Measurements from ENCODE around the gene ACOT11.
"Not testable (repeated sequence)": the region's sequence is repeated elsewhere in the genome, so short reads cannot be mapped to it uniquely, and the experiment has no call there.

ACOT11 gene

DNA sequence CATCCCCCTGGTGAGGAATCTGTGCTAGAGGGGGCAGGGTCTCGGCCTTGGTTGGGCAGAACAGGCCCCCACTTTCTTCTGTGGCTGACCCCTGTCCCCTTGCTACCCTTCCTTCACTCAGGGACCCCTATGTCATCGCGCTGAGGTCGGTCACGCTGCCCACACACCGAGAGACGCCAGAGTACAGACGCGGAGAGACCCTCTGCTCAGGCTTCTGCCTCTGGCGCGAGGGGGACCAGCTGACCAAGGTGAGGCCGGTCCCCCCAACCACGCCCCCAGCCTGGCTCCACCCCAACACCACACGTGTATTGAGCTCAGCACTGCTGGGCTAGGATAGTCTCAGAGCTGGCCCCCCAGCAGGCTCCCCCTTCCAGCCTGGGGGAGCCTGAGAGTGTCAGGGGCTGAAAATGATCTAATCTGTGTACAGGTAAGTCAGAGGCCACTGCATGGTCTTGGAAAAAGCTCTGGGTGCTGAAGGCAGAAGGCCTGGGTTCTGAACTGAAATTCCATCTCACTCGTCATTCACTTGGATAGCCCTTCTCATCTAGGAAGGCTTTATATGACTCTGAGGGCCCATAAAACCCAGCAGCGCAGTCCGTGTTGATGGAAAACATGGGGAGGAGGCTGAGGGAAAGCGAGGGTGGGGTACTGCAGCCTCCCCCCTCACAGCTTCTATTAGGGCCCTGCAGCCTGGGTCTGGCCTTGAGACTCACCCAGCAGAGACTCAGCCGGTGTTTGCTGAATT, 60.0 kb downstream of the ACOT11 start:
- no peak for DNase-seq (ENCODE audit: low read depth in 2 of 2, low spot score in 1 of 2)

DNA sequence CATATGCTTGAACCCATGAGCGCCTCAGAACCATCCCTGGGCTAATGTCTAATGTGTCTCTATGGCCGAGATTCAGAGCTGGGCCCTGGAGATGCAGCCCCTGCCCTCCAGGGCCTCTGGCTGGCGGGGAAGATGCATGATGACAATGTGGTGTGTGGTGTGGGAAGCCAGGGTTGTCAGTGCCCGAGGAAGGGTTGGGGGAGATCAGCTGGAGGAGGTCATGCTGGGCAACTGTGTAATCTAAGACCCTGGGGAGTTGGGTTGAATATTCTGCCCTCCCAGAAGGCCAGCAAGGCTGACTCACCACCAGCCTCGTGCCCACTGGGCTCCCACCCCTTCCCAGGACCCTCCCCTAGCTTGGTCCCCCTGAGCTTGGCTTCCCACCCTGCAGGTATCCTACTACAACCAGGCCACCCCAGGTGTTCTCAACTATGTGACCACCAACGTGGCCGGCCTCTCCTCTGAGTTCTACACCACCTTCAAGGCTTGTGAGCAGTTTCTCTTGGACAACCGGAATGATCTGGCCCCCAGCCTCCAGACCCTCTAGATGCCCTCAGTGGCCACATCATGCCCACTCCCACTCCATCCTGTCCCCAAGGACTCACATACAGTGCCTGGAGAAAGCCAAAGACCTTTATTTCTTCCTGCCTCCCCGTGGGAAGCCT, 60.7 kb downstream of the ACOT11 start:
- DNase-seq (ENCODE audit: low read depth in 2 of 2, low spot score in 1 of 2): no peak

DNA sequence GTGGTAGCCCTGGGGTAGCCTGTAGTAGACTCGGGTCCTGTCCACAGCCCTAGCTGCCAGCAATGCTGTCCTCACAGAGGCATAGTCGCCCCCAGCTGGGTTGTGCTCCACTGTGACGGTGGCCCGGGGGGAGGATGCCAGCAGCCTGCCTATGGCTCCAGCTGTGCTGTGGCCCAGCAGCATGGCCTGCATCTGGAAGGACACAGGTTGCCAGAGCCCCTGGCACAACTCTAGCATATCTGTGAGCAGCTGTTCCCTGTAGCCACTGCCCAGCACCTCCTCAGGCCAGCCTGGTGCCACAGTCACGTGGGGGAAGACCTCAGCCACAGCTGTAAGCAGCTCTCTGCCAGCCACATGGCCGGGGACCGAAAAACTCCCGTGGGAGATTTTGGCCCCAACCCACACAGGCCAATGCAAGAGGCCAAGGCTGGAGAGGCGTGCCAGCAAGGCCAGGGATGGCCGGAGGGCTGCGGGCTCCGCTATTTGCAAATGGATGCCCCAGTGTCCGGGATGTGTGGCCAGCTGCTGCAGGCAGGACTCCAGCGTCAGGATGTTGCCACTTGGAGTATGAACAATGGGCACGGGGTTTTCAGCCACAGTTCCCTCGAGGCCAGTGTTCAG, 61.4 kb downstream of the ACOT11 start:
- DNase-seq (ENCODE audit: low read depth in 2 of 2, low spot score in 1 of 2): no peak

DNA sequence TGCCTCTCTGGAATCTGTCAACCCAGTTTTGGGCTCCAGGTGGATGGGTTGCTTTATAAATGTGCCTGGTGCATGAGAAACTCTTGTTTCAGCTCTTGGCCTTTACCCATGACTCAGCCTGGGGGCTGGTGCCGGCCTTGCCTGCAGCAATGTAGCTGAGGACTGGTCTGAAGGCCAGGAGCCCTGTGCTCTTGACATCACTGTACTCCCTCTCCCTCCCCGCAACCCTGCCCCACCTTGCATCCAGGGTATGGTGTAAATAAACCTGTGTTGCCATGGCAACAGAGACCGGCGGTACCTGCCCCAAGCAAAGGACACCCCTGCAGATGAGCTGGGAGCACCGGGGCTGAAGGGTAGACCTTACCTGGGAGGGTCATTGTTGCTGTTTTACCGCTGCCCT, 62.0 kb downstream of the ACOT11 start:
- DNase-seq (ENCODE audit: low read depth in 2 of 2, low spot score in 1 of 2): no peak

DNA sequence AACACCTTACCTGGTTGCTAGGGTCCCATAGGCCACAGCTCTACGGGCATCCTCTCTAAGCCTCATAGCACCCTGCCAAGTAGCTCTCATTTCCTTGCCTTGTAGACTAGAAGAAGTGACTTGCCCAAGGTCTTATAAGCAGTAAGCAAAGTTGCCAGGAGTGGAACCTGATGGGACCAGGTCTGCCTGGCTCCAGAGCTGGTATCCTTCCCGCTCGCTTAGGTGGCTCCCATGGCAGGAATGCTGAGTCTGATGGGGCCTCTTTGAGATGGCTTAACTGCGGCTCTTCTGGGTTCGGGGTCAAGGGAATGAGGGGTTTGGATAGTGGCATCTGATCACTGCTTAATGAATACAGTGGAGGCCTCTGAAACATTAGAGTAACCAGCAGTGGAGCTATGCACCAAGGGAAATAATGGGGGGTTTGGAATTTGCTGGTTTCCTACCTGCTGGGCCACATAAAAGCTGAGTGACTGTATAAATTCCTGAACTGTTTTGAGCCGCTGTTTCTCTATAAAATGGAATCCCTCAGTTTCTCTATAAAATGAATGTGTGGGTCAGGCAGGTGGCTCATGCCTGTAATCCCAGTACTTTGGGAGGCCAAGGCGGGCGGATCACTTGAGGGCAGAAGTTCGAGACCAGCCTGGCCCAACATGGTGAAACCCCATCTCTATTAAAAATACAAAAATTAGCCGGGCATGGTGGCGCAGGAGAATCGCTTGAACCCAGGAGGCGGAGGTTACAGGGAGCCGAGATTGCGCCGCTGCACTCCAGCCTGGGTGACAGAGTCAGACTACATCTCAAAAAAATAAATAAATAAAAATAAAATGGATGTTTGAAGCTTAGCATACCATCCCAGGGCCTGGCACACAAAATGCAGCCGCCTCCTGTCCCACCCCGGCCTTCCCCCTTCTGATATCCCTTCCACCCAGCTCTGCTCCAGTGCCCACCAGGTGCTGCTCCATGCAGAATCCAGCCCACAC, 62.9 kb downstream of the ACOT11 start:
- DNase-seq (ENCODE audit: low read depth in 2 of 2, low spot score in 1 of 2): no peak

DNA sequence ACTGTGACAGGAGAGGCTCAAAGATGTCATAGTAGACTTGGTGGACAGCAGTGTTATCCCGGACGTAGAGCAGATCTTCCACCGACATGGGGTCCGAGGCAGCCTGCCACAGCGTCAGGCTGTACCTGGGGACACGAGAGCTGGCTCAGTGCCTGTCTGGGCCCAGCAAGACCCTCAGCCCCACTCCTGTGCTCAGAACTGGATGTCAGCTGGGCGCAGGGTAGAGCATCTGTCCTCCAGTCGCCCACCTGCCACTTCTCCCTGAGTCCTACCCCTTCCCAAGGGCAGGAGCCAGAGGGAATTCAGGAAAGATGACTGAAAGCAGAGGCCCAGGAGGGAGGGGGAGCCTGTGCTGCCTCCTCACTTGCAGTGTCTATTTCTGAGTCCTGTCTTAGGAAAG, 63.6 kb downstream of the ACOT11 start:
- no peak for DNase-seq (ENCODE audit: low read depth in 2 of 2, low spot score in 1 of 2)

DNA sequence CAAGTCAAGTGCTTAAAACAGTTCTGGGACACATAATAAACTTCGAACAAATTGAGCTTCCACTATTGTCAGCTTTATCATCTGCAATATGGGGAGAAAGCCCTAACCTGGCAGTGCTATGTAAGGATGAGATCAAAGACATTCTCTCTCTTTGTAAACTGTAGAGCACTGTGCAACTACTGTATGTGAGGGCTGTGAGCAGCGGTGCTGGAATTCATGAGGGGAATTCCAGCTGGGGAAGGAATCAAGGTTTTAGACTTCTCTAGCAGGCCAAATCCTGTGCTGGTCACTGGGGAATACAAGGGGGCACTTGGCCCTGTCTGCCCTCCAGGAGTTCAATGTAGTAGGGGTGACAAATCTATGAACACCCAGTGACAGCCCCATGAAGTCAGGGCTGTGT, 66.0 kb downstream of the ACOT11 start:
- DNase-seq (ENCODE audit: low read depth in 2 of 2, low spot score in 1 of 2): no peak

DNA sequence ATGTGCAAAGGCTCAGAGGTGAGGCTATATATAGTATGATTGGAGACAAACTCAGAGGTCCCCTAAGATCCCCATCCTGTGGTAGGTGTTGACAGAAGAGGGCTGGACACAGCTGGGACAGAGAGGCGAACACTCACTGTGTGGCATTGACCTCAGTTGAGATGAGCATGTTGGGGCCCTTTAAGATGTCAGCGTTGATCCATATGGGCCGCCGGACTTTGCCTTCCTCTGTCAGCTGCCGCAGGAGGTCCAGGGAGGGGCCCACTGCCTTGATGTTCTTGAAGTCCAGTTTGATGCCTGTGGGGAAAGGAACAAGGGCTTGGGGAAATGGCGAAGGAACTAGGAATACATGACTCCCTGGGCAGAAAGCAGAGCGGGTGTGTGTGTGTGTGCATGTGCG, 66.5 kb downstream of the ACOT11 start:
- DNase-seq (ENCODE audit: low read depth in 2 of 2, low spot score in 1 of 2): no peak

DNA sequence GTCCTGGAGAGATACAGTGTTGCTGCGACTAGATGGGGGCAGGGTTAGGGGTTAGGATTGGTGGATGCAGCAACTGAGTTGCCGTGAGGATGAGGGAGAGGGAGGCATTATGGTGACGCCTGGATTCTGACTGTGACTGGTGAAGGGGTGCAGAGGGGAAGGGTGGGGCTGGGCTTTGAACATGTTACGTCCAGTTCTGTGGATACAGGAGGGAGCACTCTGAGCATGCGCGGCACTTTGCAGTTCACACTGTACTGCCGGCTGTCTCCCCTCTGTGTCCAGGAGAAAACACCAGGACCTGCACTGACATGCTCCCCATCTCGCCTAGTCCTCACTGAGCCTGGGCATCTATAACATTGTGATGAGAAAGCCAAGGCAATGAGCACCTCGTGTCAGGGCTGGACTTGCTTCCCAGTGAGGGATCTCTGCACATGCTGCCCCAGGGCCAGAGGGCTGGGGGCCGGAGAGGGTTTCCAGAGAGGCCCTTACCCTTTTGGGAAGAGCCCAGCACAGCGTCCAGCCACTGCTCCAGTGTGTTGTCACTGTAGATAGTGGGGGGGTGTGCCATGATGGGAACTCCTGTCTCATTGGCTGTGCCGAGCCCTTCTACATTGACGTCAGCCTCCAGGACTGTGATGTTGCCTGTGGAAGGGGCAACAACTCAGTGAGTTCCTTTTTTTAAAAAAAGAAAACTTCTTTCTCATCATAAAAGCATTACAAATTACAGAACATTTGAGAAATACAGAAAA, 67.7 kb downstream of the ACOT11 start:
- DNase-seq (ENCODE audit: low read depth in 2 of 2, low spot score in 1 of 2): no peak

DNA sequence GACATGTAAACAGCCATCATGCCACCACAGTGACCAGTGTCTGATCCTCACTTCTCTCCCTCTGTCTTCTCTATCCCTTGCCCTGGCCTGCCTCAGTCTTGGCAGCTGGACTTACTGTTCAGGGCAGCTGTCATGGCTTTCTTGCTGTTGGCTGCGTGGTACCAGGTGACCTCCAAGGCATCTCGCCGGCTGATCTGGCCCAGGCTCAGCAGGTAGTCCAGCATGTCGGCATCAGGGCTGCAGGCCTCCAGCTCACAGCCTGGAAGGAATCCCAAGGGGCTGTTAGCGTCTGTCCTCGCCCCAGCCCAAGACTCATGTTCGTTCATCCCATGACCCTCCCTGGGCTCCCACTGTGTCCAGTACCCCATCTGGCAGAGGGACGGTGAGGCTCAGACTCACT, 71.7 kb downstream of the ACOT11 start:
- no peak for DNase-seq (ENCODE audit: low read depth in 2 of 2, low spot score in 1 of 2)

DNA sequence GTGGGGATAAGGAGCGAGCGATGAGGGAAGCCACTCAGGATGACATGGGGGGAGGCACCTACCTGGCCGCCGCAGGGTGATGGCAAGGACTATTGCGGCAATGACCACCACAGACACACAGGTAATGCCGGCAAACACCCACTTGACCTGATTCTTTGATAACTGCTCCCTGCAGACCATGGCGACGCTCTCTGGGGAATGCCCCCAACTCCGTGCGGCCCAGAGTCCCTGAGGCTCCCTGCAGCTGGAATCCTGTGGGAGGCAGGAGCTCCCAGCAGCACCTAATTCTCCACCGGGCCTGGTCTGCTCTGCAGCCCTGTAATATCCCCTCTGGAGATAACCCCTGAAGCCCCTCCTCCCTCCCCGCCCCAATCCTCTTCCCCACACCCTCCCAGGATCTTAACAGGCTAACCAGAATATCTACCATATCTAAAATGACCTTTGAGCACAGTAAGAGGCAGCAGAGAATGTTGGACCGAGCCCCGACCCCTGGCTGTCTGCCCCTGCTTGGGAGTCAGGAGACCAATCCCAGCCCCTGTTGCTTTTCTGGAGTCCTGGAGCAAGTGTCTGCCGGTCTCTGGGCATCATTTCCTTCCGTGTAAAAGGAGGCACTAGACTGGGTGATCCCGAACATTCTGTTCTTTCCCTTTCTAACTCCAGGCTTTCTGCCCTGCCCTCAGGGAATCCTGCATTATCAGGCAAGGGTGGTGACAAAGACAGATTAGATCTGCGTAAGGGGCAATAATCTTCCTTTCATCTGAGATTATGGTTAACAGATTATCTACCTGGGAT, 75.4 kb downstream of the ACOT11 start, which contains the start of gene FAM151A:
TSS of gene FAM151A (minus strand) at position 310 of the 792 bp plus-strand sequence. CDS start at position 180, 130 bp downstream.
- no peak for DNase-seq (ENCODE audit: low read depth in 2 of 2, low spot score in 1 of 2)

DNA sequence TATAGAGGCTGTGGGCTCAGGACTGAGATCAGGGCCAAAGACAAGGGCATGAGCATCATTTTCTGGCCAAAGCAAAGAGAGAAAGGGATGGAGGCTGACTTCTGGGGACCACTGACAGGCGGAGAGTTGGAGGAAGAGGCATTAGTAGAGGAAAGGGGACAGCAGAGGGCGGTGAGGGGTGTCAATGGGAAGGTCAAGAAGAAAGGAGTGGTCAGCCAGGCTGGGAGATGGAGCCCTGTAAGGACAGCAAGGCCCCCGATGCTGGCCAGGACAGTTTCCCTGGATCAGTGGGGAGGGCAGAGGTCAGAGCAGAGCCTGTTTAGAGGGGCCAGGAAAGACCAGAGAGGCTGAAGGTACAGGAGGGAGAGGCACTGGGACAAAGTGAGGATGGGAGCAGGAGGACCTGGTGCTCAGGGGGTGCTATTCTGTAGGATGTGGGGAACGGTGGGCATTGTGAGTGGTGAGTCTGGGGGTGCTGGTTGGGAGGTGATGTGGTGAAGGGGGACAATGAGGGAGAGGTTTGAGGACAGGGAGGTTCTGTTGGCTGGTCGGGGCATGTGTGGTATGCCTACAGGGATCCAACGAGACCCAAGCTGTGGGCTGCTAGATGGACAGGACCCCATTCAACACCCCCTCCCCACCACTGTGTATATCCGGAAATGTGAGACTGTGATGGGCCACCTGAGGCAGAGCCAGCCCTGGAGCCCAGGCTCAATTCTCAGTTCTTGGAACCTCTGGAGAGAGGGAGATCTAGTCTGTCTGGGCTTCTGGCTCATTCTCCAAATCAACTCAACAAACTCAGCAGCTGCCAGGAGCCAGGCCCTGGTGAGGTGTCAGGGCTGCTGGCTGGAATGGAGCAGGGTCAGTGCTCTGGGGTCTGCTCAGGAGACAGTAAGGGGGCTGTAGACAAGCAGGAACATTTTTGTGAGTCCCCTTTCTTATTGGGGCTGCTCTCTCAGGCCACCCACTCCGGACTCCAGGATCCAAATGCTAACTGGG, 76.7 kb downstream of the ACOT11 start:
- no peak for DNase-seq (ENCODE audit: low read depth in 2 of 2, low spot score in 1 of 2)

DNA sequence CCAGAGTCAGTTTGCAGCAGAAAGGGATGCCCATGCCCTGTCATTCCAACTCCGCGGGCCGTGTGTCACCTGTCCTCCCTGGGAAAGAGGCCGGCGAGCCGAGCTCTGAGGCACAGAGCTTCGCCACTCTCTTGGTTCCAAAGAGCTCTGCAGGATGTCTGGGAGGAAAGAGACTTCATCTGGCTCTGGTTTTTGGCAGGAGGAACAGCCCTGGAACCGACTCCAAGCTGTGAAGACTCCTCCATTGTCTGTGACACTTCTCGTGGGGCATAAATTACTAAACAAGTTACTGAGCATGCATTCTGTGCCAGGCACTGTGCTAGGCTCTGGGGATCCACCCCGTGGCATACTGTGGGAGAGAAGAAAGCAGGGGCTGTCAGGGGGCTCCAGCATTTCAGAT, 79.2 kb downstream of the ACOT11 start:
- no peak for DNase-seq (ENCODE audit: low read depth in 2 of 2, low spot score in 1 of 2)

DNA sequence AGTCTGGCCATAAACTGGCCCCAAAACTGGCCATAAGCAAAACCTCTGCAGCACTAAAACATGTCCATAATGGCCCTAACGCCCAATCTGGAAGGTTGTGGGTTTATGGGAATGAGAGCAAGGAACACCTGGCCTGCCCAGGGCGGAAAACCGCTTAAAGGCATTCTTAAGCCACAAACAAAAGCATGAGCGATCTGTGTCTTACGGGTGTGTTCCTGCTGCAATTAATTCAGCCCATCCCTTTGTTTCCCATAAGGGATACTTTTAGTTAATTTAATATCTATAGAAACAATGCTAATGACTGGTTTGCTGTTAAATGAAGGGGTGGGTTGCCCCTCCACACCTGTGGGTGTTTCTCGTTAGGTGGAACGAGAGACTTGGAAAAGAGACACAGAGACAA, 87.8 kb downstream of the ACOT11 start:
- not testable (repeated sequence) for DNase-seq (ENCODE audit: low read depth in 2 of 2, low spot score in 1 of 2)

DNA sequence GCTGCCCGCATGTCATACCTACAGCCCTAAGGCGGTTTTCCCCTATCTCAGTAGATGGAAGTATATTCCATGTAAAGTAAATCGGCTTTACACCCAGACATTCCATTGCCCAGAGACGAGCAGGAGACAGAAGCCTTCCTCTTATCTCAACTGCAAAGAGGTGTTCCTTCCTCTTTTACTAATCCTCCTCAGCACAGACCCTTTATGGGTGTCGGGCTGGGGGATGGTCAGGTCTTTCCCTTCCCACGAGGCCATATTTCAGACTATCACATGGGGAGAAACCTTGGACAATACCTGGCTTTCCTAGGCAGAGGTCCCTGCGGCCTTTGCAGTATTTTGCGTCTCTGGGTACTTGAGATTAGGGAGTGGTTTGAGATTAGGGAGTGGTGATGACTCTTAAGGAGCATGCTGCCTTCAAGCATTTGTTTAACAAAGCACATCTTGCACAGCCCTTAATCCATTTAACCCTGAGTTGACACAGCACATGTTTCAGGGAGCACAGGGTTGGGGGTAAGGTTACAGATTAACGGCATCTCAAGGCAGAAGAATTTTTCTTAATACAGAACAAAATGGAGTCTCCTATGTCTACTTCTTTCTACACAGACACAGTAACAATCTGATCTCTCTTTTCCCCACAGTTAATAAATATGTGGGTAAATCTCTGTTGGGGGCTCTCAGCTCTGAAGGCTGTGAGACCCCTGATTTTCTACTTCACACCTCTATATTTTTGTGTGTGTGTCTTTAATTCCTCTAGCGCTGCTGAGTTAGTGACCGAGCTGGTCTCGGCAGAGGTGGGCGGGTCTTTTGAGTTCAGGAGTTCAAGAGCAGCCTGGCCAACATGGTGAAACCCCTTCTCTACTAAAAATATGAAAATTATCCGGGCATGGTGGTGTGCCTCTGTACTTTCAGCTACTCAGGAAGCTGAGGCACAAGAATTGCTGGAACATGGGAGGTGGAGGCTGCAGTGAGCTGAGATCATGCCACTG, 88.7 kb downstream of the ACOT11 start:
- DNase-seq (ENCODE audit: low read depth in 2 of 2, low spot score in 1 of 2): not testable (repeated sequence)

DNA sequence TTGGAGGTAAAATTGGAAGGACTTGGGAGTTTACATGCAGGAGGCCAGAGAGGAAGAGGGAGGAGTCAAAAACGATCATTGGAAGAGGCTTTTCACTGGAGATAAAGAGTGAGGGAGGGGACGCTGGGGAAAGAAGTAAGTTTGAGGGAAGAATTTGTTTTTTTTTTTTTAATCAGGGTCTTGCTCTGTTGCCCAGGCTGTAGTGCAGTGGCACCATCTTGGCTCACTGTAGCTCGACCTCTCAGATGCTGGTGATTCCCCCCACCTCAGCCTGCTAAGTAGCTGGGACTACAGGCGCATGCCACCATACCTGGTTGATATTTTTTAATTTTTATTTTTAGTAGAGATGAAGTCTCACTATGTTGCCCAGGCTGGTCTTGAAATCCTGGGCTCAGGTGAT, 92.3 kb downstream of the ACOT11 start:
- DNase-seq (ENCODE audit: low read depth in 2 of 2, low spot score in 1 of 2): no peak
